Fibroblast of the conjunctiva (primary cell): ENCODE data around the gene SLC45A1.

Experiments
- DNase-seq: peaks from one replicate; pipeline ENCODE4 v3.0.0-alpha.2; 2010; ENCODE audit warnings: low read depth

The SLC45A1 gene

DNA sequence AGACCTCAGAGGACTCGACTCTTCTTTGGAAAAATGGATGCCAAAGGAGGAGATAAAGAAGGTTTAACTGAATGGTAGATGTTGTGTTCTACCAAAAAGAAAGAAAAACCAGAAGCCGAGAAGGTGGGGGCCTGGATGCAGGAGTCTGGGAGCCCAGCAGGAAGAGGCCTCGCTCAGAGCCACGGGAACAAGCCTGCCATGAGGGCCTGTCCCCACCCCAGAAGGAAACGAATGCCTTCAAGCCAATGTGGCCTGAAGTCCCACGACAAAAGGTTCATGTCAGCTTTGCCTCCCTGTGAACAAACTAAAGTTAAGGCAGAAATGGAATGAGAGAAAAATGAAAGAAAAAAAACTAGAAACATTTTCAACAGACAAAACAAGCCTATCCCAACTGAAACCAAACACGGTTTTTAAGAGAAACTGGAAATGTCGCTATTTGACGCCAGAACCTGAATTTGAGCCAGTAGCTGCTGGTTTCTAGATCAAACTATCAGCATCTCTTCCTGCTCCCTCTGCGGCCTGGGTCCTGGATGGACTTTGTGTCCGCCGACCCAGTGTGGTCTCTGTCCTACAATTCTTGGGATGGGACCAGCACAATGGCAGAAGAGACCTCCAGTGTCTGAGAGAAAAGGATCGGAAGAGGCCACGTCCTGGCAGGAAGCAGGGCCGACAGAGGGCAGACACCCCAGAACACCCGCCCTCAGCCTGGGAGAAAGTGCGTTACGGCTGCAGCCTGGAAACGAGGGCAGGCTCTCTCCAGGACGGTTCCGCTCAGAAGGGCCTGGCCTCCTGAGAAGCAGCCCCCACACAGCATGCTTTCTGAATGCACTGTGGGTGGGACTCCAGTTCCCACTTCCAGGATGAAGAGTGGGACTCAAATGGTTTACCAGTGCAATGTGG lies 35.2 kb downstream of the SLC45A1 start:
- DNase-seq = no peak

DNA sequence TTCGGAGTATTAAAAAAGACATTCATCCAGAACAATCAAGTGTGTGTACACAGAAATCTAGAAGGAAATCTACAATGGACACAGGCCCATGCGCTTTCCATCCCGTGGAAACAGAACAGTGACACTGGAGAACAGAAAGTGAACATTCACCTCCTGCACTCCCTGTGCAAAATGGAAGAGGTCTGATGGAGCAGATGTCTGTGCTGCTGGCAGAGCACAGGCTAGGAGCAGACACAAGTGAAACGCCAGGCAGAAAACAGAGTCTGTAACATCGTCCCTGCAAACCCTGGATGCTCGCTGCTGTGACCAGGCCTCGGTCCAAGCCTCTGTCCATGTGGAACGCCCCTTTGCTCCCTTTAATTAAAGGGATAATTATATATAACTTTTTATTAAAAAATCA lies 36.1 kb downstream of the SLC45A1 start:
- no peak for DNase-seq

DNA sequence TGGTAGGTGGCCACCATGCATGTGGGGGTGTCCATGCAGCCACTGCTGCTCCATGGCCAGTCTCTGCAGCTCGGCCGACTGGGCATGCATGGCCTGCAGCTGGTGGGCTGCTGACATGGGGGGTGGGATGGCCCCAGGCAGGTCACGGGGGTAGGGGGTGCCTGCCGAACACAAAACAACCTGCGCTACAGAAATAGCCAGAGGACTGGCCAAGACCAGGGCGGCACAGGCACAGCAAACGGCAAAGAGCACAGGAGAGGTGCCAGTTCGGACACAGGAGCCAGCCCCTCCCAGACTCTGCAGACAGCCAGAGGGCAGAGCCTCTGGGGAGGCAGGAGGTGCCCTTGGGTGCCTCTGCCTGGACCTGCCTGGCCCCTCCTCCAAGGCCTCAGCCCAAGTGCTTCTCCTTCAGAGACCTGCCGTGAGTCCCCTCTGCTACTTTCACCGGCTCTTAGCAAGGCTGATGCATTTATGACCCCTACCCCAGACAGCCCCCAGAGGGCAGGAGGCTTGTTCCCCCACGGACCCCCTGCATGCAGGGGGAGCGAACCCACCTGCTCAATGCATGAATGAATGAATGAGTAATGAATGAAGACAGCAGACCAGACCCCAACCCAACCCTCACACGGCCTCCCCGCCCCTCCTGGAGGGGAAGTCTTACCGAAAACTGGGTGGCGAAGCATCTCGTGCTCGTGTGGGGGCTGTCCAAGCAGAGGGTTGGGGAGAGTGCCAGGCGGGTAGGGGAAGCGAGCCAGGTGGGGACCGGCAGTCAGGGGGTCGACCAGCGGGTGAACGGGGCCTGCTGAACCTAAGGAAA lies 37.7 kb downstream of the SLC45A1 start:
- no peak for DNase-seq

DNA sequence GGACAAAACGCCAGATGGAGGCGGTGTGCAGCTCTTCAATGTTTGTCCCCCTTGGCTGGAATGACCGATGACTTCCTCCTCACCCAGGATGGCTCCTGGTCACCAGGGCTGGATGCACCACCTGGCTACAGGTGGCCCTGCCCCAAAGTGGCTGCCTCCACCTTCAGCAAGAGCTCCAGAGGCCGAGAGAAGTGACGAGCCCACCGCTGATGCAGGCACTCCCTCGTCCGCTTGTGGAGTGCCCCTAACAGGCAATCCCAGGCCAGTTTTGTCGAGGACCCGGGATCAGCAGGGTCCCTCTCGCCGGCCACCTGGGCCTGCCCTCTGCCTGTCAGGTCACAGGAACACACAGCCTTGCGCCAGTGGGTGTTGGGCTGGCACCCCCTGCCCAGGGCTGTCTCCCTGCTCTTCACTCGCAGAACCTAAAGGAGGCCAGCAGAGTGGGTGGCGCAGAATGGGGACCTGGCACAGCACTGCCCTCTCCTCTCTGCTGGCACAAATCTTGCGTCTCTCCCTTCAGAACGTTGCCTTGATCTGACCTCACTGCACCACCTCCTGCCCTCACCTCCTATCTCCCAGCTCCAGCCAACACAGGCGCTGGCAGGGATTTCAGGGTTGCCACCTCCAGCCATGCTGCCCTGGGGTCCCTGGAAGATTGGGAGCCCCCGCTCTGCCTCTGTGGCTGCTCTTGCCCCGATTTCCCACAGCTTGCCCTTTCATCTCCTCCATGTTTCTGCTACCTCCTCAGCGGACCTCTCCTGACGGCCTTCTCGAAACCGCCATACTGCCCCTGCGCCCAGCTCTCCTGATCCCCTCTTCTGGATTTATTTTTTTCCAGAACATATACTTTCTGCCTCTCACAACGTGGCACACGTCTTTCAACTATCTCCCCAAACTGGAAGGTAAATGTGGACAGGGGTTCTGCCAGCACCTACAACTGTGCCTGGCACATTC lies 38.6 kb downstream of the SLC45A1 start:
- no peak for DNase-seq

DNA sequence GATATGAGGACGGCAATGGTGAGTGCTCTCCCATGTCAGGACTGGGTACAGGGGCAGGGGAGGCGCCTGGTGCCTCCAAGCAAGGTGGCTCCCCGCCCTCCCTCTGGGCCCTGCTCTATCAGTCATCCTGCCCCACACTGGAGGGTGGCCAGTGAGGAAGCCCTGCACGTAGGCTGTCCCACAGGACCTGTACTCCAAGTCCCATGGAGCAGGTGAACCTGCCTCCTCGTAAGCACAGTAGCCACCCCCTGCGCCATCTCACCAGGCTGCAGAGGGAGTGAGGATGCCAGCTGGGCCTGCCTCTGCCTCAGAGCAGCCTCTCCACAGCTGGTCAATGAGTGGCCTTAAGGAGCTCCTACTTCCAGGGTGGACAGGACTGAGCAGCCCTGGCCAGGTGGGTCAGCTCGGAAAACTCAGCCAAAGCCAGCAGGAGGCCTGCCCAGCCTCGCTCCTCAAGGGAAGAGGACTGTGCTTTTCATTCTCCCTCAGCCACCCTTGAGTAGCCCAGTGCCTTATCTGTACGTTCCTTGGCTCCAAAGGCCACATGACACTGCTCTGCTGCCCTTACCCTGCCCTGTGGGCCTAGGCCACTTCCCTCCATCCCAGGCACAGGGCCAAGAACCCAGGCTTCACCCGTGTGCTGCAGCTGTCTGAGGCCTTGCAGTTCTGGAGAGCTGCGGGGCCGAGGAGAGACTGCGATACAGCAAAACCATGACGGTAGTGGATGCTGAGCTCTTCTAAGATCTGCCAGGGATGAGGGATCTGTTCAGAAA lies 39.6 kb downstream of the SLC45A1 start:
- no peak for DNase-seq

DNA sequence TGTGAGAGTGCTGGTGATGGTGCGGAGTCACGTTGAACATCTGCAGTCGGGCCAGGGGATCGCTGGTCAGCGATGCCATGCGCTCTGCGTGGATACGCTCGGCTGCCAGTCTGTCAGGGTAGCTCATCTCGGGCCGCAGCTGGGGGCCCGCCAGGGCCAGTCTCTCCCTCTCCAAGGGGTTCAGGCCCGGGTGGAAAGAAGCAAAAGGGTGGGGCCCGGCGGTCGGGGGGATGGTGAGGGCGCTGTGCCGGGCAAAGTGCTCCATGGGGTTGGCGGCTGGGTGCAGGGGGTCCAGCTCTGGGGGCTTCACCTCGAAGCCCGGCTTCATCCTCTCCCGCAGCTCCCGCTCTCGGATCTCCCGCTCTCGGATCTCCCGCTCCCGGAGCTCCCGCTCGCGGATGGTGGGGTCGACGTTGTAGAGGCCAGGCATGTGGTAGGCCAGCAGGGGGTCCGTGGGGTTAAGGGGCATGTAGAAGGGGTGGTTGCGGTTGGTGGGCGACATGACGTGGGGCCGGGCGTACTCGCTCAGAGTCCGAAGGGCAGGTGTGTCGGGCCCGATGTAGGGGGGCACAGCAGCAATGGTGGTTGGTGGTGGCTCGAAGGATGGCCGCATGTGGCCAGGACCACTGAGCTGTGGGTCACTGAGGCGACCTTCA lies 40.5 kb downstream of the SLC45A1 start:
- DNase-seq = no peak

DNA sequence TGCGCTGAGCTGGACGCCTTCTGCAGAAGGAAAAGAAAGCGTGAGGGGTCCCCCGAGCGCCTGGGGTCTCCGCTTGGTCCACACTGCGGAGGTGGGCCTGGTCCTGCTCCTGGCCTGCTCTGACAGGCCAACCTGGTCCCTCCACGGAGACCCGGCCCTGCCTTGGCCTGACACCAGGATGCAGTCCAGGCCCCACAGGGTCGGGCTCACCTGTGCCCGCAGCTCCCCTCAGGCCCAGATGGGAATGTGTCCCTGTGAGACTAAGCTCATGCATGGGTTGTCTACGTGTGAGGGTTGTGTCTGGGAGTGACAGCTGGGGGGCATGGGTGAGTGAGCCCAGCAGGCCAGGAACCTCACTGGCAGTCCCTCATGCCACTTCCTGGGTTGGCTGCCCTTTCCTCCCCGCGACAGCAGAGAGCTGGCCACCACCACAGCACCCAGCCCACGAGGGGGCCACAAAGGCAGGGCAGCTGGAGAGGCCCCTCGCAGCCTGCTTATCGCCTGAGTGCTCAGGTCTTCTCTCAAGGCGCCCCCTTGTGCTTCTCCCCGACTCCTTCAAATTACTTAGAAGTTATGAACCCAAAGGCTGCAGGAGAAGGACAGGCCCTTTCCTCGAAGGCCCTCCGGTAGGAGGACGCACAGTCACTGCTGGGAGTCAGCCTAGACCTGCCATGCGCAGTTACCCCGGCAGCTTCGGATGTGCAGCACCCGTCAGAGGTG lies 41.1 kb downstream of the SLC45A1 start:
- no peak for DNase-seq

DNA sequence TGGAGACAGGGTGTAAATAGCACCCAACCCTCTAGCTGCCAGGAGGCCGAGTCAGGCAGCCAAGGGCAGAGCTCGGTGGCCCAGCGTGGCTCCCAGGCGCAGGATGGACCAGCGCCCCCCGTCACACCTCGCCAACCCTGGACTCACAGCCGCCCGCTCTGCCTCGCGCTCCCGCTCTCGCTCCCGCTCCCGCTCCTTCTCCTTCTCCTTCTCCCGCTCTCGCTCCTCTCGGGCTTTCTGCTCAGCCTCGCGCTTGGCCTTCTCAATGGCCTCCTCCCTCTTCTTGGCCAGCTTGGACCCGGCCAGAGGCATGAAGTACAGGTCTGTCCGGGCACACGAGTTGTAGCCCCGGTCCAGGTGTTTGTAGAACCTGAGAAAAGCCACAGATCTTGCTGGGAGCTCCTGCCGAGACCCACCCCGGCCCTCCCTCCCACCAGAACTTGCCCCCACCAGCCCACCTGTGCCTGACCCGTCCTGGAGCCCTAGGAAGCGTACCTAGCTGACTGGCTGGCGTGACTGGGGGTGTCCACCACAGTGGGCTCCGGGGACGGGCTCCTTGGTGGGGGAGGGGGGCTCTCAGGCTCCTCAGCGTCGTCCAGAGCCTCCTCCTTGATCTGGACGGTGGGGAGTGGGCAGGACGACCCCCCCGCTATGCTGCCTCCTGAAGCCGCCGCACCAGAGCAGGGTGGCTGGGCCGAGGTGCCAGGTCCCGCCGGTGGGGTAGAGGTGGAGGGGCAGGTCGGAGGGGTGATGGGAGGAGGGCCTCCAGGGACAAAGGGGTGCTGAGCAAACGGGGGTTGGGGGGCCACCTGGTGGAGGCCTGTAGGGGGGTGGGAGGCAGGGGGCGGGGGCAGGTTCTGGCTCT lies 41.9 kb downstream of the SLC45A1 start:
- no peak for DNase-seq

DNA sequence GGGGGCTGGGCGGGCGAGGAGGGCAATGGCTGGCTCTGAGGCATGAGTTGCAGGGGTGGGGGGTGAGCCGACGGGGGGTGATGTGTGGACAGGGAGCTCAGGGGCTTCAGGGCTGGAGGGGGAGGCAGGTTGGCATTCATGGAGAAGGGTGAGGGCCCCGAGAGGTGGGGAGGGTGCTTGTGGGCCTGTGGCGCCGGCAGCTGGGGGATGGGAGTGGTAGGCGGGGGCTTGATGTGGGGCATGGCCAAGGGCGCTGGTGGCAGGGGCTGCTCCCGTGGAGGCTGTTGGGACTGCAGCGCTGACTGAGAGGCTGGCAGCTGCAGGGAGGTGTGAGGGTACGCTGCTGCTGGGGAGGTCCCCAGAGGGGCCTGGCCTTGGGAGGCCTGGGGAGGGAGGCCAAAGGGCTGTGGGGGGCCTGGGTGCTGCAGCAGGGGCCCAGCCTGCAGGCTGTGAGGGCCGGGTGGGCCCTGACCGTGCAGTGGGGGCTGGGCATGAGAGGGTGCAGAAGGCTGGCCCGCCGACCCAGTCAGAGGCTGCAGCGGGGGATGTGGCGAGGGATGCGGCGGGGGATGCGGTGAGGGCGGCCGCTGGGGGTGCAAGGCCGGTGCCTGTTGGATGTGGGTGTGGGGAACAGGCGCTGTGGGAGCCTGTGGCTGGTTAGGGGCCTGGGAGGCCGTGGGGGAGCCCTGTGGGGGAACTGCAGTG lies 42.7 kb downstream of the SLC45A1 start:
- no peak for DNase-seq

DNA sequence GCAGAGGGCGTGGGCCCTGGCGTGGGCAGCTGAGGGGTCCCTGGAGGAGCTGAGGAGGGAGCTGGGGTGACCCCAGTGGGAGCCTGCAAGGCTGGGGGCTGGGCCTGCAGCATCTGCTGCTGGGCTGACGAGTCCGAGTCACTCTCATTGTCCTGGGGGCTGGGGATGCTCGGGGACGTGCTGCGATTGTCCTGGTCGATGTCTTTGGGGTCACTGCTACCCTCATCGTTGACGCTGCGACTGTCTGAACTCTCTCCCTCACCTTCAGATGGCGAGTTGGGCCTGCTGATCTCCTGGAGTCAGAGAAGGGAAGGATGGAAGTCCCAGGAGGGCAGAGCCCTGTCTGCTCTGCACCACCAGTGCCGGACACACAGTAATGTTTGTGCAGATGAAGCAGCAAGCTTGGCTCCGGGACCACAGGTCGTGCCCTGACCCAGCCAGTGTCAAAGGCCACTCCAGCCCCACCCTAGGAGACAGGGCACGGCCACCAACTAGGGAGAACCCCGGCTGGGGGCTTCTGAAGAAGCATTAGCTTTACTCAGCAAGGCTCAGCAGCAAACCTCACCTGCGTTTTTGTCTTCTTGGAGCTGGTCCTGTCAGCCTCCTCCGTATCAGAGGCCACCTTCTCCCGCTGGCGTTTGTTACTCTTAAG lies 43.4 kb downstream of the SLC45A1 start:
- no peak for DNase-seq

DNA sequence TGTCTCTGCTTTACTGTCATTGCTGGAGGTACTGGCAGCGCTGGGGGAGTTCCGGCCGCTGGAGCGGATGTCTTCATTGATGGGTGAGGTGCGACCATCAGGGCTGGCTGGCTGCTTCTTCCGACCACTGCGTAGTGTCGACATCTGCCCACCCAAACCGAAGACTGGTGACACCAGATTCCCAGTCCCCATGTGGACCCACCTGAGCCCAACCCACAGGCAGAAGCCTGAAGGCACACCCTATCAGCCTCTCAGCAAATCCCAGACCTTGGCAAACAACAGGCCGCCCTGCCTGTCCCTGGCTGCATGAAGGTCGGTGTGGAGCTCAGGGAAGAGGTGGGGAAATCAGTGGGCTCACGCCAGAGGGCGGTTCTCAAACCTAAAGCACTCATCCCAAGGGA lies 44.8 kb downstream of the SLC45A1 start:
- no peak for DNase-seq

DNA sequence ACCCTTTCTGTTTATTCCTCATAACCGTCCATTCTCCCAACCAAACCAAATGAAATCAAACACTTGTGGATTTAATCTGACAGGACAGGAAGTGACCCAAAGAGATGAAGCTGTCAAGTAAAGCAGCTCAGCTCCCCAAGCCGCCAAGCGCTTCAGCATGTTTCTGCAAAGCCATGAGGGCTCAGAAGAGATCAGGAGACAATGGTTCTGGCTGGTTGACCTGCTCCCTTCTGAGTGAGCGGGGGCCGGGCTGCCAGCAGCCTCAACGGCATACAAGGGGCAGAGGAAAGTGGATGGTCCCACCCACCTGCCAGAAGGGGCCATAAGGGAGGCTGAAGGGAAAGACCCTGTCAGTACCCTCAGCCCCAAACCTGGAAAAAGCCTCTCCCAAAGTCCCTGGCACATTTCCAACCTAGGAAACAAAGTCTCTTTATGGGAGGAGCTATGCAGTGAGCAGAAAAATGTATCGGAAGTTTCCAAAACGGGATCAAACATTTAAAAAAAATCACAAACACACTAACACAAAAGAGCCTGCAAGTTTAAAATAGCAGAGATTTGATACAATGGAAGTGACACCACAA lies 45.4 kb downstream of the SLC45A1 start:
- no peak for DNase-seq

DNA sequence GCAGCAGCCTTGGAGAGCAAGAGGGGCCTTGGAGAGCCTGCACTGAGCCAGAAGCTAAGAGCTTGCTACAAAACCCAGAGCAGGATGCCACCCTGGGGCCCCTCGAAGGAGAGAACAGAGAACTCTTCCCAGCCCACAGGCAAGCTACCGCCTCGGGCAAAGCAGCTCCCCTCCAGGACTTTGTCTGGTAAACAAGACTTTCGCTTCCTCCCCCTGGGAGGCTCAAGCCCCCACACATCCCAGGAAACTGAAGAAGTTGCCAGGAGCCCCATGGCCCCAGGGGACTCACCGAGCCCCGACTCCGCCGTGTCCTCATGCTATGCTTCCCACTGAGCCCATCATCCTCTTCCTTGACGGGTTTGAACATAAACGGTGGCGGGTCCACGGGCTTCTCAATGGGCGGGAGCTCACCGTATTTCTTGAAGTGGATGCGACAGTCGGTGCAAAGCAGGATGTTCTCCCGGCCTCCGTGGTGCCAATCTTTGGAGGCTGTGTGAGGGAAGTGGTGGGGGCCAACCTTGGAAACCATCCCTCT lies 45.9 kb downstream of the SLC45A1 start:
- no peak for DNase-seq

DNA sequence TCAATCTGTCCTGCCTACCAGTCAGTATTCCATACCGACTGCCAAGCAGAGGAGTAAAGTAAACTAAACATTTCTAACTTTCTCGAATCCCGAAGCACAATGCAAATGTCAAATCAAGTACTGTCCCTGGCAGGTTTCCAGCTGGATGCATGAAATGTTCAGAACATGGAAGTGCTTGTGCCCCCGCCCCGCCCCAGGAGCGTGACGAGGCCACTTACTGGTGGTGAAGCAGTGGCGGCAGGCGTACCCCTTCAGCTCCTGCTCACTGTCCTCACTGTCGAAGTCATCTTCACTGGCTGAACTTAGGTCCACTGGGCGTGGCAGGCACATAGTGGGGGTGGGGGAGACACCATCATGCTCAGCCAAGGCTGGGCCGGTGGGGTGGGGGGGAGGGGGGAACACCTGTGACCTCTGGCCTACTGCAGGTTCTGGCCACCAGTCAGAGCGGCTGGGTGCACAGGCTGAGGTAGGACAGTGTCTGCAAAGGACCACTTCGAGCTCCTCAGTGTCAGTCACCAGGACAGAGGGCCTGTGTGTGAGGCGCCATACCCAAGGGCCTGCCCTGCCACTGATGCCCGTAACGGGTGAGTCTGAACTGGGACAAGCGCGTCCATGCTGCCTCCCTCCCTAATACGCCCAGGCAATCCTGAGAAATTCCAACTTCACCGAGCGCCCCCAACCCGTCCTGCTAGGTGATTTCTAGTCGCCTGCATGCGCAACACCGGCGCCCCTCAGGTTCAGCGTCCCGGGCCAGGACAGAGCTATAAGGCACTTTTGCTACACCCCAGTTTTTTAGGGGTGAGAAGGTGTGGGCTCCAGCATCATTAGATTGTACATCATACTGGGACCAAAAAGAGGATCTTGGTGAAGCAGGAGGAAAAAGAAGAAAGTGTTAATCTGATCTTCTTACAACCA lies 46.9 kb downstream of the SLC45A1 start:
- DNase-seq = no peak

DNA sequence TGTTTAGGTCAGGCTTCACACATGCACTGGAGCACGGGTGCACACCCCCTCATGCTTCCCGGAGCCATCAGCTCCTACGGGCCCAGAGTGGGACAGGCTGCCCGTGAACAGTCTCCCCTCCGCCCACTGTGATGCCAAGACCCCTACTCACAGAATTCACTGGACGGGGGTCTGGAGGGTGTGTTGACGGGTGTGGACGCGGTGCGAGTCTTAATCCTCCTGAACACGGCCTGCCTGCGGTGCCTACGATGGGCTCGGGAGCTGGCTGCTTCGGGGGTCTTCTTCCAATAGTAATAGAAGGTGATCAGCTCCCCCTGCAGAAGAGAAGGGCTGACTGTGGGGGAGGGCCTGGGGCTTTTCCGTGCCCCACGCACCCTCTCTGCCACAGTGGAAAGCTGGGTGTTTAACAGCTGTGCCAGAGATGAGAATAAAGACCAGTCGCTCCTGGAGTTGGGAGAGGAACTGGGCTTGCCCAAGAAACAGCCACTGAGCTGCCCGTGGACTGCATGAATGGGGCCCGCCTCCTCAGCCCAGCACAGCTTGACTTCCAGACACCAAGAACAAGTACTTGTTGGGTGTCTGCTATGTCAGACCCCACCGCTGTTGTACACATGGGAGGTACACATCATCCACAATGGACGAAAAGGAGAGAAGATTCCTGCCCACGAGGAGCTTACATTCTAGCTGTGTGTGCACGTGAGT lies 47.9 kb downstream of the SLC45A1 start:
- DNase-seq = no peak
